Caki2 (cell line): Measurements from ENCODE around the gene SCN11A. TPM values are rescaled to one million over a fixed set of nuclear protein-coding genes. Genes with fewer than 3 reads are reported as not detected.

Source experiments
- DNase-seq: peaks from one replicate; pipeline ENCODE4 v3.0.0-alpha.2; 2015; ENCODE audit warnings: low read depth
- in situ Hi-C: cut with HindIII; loops from 2 replicates; pipeline ENCODE4 v1.10.0; 2016; ENCODE audit warnings: low sequenced_read_pairs, low pct_unique_long_range_greater_than_20kb, mixed read lengths
- total RNA-seq: library from RNA; depleted of rRNA; stranded (reverse); fragments of >200 nt; shearing (Covaris generic); gene quantifications from 2 replicates; pipeline ENCODE4 v1.2.3, GENCODE V29; 2014; ENCODE audit warnings: low replicate concordance; rRNA removed

The SCN11A gene
- total RNA-seq, 1 experiment from 2014 or later: 0.03 TPM

GRCh38 chr3:39019299-39019698 lies 32.4 kb downstream of the SCN11A start:
- in situ Hi-C loops: no loop called here
- DNase-seq: no peak

- DNase-seq: no peak
- in situ Hi-C loops: no loop called here
Observed at GRCh38 chr3:39015418-39015817, 36.3 kb downstream of the SCN11A start.

GRCh38 chr3:39013921-39014509 lies 37.7 kb downstream of the SCN11A start:
- in situ Hi-C loops: no loop called here
- no peak for DNase-seq

GRCh38 chr3:39013289-39013688 lies 38.5 kb downstream of the SCN11A start:
- in situ Hi-C loops: no loop called here
- DNase-seq: no peak

- in situ Hi-C loops: no loop called here
- DNase-seq: no peak
Observed at GRCh38 chr3:39011191-39011736, 40.5 kb downstream of the SCN11A start.

GRCh38 chr3:39005295-39005694 lies 46.4 kb downstream of the SCN11A start:
- DNase-seq: no peak
- in situ Hi-C loops: no loop called here

Other genes with a start within 250 kb of the SCN11A start
- gene SCN10A, start 235.7 kb downstream of the SCN11A start, total RNA-seq: not detected in 2 replicates
- 17.5 and 18.2 TPM in 2 replicates for gene WDR48, start 72 bp upstream of the SCN11A start, total RNA-seq
- 26.8 and 33.3 TPM in 2 replicates for gene GORASP1, start 55.7 kb upstream of the SCN11A start, total RNA-seq
- gene TTC21A, start 55.7 kb upstream of the SCN11A start, total RNA-seq: 0.54 and 0.96 TPM in 2 replicates
- 6.5 and 7.4 TPM in 2 replicates for gene CSRNP1, start 101.6 kb upstream of the SCN11A start, total RNA-seq
- gene XIRP1, start 140.7 kb upstream of the SCN11A start, total RNA-seq: not detected in 2 replicates
- gene CX3CR1, start 228.1 kb upstream of the SCN11A start, total RNA-seq: 0.06 TPM in 1 of 2 replicates, not detected in the other